GM19438 (cell line): ENCODE measurements around the gene NOVA1.
"Not testable (repeated sequence)": the region's sequence is repeated elsewhere in the genome, so short reads cannot be mapped to it uniquely, and the experiment has no call there.

ENCODE experiments used
- ATAC-seq: cut with Tn5 transposase; IDR thresholded peaks from one replicate; pipeline ENCODE4 v1.9.1; 2021; ENCODE audit warnings: low read depth; ENCODE audit not compliant: unreplicated experiment

The NOVA1 gene, protein sequence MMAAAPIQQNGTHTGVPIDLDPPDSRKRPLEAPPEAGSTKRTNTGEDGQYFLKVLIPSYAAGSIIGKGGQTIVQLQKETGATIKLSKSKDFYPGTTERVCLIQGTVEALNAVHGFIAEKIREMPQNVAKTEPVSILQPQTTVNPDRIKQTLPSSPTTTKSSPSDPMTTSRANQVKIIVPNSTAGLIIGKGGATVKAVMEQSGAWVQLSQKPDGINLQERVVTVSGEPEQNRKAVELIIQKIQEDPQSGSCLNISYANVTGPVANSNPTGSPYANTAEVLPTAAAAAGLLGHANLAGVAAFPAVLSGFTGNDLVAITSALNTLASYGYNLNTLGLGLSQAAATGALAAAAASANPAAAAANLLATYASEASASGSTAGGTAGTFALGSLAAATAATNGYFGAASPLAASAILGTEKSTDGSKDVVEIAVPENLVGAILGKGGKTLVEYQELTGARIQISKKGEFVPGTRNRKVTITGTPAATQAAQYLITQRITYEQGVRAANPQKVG

DNA sequence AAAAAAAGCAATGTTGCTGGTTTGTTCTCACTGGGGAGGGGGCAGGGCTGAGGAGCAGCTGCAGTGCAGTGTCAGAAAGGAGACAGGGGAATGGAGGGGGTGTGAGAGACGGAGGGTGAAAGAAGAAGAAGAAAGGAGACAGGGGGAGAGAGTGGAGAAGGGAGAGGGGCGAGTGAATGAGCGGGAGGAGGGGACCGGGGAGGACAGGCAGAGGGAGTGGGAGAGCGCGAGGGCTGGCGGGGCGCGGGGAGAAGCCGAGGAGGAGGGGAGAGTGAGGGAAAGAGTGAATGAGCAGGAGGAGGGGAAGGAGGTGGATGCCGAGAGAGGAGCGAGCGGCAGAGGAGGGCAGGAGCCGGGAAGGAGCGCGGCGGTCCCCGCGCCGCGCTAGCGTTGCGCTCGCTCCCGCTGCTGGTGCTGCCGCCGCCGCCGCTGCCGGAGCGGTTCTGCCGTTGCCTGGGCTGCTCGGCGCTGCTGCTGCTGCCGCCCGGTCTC is at the start of gene NOVA1:
TSS of gene NOVA1 (minus strand) at position 445 of the 492 bp plus-strand sequence. CDS start 597 bp downstream, outside the sequence.
- no peak for ATAC-seq

DNA sequence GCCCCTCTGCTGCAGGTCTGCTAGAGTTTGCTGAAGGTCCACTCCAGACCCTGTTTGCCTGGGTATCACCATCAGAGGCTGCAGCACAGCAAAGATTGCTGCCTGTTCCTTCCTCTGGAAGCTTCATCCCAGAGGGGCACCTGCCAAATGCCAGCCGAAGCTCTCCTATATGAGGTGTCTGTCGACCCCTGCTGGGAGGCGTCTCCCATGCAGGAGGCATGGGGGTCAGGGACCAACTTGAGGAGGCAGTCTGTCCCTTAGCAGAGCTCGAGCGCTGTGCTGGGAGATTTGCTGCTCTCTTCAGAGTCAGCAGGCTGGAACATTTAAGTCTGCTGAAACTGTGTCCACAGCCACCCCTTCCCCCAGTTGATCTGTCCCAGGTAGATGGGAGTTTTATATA is 47.2 kb upstream of the NOVA1 start:
- not testable (repeated sequence) for ATAC-seq

DNA sequence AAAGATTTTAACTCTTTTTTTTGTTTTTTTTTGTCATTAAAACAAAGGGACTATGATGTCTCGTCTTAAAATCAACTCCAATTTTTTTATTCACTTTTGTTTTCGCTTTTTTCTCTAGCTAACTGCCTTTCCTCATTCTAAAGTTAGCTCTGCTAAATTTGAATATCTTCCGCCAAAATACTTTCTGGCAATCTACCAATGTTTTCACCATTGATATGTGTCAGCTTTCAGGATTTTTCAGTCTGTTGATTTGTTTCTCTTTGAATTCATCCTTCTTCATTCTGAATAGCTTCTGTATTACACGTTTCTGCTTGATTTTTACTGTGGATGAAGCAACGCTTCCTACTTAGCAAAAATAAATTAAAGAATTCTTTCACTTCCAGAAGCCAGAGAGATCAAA is 38.7 kb upstream of the NOVA1 start:
- ATAC-seq: no peak

DNA sequence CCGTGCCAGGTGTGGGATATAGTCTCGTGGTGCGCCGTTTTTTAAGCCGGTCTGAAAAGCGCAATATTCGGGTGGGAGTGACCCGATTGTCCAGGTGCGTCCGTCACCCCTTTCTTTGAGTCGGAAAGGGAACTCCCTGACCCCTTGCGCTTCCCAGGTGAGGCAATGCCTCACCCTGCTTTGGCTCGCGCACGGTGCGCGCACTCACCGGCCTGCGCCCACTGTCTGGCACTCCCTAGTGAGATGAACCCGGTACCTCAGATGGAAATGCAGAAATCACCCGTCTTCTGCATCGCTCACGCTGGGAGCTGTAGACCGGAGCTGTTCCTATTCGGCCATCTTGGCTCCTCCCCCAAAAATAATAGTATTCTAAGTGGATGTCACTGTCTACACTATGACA is 37.1 kb upstream of the NOVA1 start:
- not testable (repeated sequence) for ATAC-seq

DNA sequence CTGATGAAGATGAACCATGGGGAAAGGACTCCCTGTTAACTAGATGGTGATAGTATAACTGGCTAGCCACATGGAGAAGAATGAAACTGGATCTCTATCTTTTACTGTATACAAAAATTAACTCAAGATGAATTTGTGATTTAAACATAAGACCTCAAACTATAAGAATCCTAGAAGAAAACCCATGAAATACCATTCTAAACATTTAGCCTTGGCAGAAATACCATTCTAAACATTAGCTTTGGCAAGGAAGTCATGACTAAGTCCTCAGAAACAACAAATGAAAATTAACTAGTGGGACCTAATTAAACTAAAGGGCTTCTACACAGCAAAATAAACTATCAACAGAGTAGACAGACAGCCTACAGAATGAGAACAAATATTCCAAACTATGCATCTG is 28.4 kb upstream of the NOVA1 start:
- ATAC-seq: no peak

DNA sequence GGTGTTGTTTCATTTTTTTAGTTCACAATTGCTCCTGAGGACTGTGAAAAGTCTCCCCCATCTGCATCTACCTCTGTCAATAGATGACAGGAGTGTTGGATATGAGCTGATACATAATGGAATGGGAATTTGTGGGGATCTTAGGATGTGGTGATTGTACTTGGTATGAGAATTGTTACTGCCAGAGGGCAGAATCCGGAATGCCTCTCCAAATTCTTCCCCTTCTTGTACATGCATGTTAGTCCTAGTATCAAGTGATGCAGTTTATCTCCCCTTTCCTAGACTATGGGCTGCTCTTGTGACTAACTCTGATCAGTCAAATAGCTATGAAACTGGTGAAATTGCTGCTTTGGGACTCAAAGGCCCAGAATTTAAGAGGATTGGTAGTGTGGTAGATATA is 24.8 kb upstream of the NOVA1 start:
- ATAC-seq: no peak

DNA sequence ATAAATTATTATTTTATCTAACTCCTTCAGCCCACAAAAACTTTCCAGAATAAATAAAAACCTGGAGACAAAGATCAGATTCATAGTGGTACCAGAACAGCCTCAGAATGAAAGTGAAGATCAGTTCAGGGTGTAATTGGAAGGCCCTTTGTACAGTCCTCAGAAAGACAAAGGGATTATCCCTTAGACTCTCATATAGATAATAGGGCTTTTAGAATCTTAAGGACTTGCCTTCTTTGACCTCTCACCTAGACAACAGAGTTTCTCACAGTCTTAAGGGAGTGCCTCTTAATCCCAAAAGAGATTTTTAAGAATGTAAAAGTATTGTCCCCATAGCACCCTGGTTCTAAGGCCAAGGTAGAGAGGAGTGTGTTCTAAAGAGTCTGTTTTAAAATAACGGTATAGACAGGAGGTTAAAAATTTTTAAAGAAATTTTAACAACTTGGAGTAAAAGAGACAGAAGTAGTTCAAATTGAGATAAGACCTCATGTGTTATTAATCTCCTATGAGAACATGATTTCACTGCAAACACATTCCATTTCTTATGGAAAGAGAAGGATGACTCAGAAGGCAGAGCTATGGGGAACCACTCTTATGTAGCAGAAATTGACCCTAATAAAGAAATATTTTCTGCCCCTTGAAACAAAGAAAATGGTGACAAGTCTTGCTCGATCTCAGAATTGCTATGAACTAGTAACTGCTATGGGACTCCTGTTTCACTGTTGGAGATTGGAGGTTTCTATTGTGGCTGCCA is 24.2 kb upstream of the NOVA1 start:
- ATAC-seq: no peak

DNA sequence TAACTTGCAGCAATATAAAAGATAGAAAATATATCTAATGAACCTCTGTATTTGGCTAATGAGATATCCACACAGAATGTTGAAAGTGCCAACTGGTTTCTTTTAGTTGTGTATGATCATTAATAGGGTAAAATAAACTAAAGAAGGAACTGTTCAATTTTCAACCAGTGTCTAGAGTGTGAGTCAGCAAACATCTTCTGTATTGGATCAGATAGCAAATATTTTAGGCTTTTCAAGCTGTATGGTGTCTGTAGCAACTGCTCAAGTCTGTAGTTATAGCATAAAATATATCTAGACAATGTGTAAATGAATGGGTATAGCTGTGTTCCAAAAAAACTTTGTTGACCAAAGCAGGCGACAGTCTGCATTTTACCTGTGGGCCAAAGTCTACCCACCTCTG is 23.5 kb upstream of the NOVA1 start:
- ATAC-seq: no peak

DNA sequence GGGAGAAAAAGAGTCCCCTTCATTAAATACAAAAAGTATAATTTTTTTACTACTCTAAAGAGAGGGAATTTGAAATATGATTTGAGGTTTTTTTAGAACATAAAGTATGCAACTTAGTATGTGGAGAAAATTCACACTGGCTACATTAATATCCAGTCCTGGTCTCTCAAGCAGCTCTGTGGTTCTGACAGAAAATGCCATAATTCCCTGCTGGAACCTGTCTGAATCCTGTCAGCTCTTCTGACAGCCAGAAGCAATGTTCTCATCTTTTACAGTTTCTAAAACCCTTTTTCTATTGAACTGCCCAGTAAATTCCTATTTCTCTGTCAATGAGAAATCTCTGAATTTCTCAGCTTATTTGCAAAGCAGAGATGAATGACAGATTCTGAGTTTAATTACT is 13.4 kb upstream of the NOVA1 start:
- ATAC-seq: no peak

DNA sequence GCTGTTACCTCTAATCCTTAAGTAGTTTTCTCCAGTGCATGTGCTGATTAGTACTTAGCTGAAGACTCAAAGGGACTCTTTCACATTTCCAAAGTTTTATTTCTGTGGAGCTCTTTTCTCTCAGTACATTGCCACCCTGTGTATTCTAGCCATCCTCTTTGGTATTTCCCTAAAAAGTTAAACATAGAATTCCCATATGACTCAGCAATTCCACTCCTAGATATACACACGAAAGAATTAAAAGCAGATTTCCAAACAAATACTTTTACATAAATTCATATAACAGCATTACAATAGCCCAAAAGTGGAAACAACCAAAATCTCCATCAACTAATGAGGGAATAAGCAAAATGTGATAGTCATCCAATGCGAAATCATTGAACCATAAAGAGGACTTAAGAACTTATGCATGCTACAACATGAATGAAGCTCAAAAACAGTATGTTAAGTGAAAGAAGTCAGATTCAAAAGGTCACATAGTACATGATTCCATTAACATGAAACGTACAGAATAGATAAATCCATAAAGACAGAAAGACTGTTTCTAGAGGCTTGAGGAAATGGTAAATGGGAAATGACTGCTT is 9.0 kb upstream of the NOVA1 start:
- no peak for ATAC-seq

DNA sequence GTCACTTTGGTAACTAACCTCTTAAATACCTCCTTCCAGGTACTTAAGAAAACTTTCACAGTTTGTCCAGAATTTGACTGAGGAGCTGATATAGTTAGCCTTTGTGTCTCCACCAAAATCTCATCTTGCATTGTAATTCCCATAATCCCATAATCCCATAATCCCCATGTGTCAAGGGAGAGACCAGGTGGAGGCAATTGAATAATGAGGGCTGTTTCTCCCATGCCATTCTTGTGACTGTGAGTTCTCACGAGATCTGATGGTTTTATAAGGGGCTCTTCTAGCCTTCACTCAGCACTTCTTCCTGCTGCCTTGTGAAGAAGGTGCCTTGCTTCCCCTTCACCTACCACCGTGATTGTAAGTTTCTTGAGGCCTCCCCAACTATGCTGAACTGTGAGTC is 7.8 kb upstream of the NOVA1 start:
- no peak for ATAC-seq

DNA sequence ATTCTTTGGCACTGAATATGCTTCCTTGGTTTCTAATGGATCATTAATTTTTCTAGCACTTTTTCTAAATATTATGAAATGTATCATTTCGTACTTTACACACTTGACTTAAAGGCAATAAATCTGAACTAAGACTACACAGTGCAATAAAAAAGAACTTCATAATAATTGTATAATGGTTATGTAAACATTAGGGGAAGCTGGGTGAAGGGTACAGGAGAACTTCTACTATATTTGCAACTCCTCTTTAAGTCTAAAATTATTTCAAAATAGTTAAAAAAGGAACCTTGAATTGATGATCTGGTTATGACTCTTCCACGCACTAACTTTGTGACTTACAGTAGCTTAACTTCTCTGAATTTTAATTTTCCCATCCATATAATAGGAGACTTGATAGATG is 5.1 kb upstream of the NOVA1 start:
- no peak for ATAC-seq

DNA sequence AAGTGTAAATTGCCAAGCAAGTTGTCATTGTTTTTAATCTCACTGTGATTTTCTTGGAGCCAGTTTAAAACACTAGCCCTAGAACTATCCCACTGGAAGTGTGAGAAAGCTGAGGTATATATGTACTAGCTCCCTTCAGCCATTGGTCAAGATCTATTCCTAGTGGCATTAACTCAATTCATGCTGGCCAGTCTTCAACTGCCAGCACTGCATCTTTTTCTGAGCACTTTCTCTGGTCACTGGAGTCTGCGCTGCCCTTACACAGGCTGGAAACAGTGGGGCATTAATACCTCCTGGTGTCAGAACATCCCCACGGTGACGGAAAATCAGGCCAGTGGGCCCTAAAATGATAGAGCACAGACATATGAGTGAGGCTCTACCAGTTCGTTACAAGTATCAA is 4.0 kb upstream of the NOVA1 start:
- ATAC-seq: no peak

DNA sequence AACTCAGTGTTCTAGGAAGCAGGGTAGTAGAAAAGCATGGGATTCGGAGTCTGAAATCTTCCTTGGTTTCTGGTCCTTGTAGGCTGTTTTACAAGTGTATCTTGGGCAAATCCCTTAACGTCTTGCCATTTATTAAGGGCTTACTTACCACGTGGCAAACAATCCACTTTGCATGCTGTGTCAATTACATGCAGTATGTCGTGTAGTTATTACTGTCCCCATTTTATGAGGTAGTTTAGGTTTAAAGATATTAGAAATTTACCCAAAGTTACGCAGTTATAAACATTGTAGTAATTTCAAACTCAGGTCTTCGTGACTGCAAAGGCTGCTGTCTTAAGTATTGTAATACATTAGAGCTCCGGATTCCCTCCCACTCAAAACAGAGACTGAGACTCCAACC is 1.5 kb upstream of the NOVA1 start:
- no peak for ATAC-seq

DNA sequence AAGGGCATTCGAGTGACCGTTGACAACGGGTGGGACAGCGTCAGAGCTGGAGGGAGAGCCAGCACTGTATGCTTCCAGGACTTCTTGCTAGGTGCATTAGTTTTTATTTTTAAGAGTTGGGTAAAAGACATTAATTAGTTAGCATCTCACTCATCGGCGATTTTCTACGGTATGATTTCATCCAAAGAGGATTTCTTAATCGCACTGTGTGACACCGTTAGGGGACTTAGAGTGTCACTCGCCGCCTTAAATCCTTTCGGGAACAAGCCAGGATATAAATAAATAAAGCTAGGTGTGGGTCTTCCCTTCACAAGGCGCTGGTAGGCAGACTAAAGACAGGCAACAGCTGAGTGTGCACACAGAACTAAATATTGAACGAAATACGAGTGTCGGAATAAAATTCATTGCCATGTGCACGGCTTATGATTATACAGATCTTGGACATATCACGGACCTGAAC is 869 bp upstream of the NOVA1 start:
- ATAC-seq: no peak

DNA sequence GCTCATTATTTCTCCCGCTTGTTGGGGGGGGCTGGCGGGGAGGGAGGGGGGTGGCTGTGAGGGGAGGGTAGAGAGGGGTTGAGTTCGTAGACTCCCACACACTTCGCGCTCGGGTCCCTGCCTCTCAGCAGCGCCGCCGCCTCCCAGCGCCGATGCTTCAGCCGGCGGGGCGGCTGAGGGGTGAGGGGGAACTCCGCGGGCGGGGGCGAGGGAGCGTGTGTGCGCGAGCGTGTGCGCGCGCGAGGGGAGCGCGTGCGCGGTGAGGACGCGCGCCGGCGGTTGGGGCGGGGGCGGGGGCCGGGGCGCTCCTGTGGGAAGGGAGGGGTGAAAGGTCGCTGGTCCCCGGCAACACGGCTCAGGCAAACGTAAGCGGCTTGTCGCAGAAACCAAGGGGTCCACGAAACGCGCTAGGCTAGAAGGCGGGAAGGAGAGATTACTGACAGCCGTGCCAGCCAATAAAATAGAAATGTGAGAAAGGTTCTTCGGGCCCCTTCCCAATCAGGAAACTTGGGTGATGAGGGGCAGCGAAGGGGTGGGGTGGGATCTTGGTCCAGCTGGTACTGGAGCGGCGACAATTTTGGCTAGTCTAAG is 343 bp upstream of the NOVA1 start:
- no peak for ATAC-seq

DNA sequence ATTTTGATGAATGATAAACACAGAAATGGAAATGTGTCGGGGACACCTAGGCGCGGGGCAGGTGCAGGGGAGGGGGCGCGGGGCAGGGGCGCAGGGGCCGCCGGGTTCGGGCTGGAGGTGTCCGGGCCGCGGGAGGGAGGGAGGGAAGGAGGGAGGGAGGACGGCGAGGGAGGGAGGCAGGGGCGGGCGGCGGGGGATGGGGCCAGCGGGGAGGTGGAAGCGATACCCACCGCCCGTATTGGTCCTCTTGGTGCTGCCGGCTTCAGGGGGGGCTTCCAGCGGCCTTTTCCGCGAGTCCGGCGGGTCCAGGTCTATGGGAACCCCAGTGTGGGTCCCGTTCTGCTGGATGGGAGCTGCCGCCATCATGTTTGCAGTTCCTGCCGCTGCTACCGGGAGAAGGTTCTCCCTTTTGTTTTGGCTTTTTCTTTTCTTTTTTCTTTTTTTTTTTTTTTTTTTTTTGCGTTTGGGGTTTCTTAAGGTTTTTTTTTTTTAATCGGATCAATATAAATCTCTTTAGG is 703 bp downstream of the NOVA1 start:
- ATAC-seq: no peak

DNA sequence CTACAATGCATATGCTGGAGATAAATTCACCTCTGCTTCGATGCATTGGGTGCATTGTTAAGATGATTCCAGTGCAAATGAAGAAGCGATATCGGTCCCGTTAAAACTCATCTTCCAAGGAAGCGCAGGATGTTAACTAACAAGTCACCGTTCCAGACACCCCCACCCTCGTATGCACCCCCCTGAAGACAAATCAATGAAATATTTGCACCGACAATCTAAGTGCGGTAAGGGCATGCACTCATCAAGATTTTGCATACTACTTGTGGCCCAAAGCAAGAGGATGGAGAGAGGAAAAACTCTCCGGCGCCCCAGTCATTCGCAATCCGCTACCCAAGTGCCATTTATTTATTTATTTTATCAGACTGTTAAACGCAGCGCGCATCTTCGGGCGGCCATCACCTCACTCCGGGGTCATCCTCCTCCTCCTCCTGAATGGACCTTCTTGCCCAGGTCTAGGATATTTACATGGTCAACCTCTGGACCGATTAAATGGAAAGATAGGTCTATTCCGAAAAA is 1.2 kb downstream of the NOVA1 start:
- ATAC-seq: no peak

DNA sequence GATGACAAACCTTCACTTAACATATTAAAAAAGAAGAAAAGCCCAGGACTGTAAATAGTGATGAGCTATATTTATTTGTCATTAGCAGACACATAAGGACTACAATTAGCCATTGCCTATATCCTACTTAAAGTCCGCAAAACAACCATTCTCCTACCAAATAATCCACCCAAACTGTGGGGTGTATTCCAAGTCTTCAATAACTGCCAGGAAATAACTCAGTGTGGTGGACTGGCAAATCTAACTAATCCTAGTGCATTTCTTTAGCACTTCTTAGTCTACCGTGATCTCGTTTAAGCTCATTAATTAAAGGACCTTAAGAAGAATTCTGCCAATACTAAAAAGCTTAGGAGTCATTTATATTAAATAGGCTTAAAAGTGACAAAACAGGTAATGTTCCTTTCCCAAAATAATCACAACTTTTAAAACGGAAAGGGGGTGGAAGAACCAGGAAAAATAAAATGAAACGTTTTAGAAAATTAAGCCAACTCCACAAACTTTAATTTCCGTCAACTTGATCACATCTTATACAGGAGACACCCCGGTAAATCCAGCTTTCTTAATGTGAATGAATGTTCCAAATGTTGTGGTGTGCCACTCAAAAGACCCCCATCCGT is 1.8 kb downstream of the NOVA1 start:
- ATAC-seq: no peak
